Activated gamma-delta T cell (primary cell): ENCODE data around the gene TXNDC11.

Experiments used
- DNase-seq: peaks from one replicate; lab custom pipeline; 2025; lab: John Stamatoyannopoulos, UW

Gene TXNDC11

GRCh38 chr16:11674001-11674817, 68.4 kb downstream of the TXNDC11 start:
- no peak for DNase-seq

GRCh38 chr16:11673091-11674000, 69.3 kb downstream of the TXNDC11 start:
- DNase-seq, result no peak

GRCh38 chr16:11672206-11673090, 70.2 kb downstream of the TXNDC11 start:
- DNase-seq, result no peak

- no peak for DNase-seq
Observed at GRCh38 chr16:11671676-11672075, 71.0 kb downstream of the TXNDC11 start.

- no peak for DNase-seq
Observed at GRCh38 chr16:11671271-11671670, 71.4 kb downstream of the TXNDC11 start.

GRCh38 chr16:11670171-11671131, 72.2 kb downstream of the TXNDC11 start:
- DNase-seq, result no peak

GRCh38 chr16:11669380-11670146, 73.1 kb downstream of the TXNDC11 start:
- no peak for DNase-seq

GRCh38 chr16:11668623-11669379, 73.9 kb downstream of the TXNDC11 start:
- DNase-seq, result no peak

GRCh38 chr16:11667824-11668622, 74.6 kb downstream of the TXNDC11 start, which contains the start of gene SNN:
SNN (plus strand) TSS chr16:11668455; CDS start chr16:11676060, 7,605 bp downstream.
- DNase-seq, result peak; percentile 84

- DNase-seq, result no peak
Observed at GRCh38 chr16:11667221-11667823, 75.3 kb downstream of the TXNDC11 start.

GRCh38 chr16:11666103-11667055, 76.3 kb downstream of the TXNDC11 start:
- DNase-seq, result no peak

- no peak for DNase-seq
Observed at GRCh38 chr16:11665071-11665491, 77.6 kb downstream of the TXNDC11 start.

GRCh38 chr16:11662582-11662981, 80.1 kb downstream of the TXNDC11 start:
- no peak for DNase-seq

- no peak for DNase-seq
Observed at GRCh38 chr16:11660565-11660964, 82.1 kb downstream of the TXNDC11 start.

GRCh38 chr16:11658896-11659708, 83.6 kb downstream of the TXNDC11 start:
- DNase-seq, result no peak

- no peak for DNase-seq
Observed at GRCh38 chr16:11657556-11657955, 85.1 kb downstream of the TXNDC11 start.
